Colonic mucosa (tissue), 4 donors: Measurements from ENCODE around the gene POU2F2. TPM values are rescaled to one million over a fixed set of nuclear protein-coding genes. Genes with fewer than 3 reads are reported as not detected.

ENCODE experiments used
- DNase-seq: peaks from one replicate; pipeline ENCODE4 v3.0.0-alpha.2; 2020
- H3K27ac ChIP-seq: fragments of 200-600 bp; one replicate; pipeline ENCODE4 v1.8.0; 2021
- H3K27me3 ChIP-seq: fragments of 200-600 bp; one replicate; pipeline ENCODE4 v1.8.0; 2021
- H3K36me3 ChIP-seq: fragments of 200-600 bp; one replicate; pipeline ENCODE4 v1.8.0; 2021
- H3K4me1 ChIP-seq: fragments of 200-600 bp; one replicate; pipeline ENCODE4 v1.8.0; 2021; ENCODE audit warnings: mild to moderate bottlenecking
- H3K4me3 ChIP-seq: fragments of 200-600 bp; one replicate; pipeline ENCODE4 v1.8.0; 2021
- H3K9ac ChIP-seq, 2 donors: one replicate each; pipeline ENCODE4 v1.7.0; 2013; ENCODE audit warnings: control low read depth in 2 of 2, low read depth in 2 of 2, low read length in 2 of 2
- H3K9me3 ChIP-seq: fragments of 200-600 bp; one replicate; pipeline ENCODE4 v1.8.0; 2021
- intact Hi-C: fragments of 100-400 bp; cut with DNase I; formaldehyde crosslinking; loops from one replicate; pipeline ENCODE4 v1.14.1; 2022
- total RNA-seq, 2 donors: library from RNA; stranded (reverse); fragmentation: NEBNext Ultra II Directional in 1 of 2; extraction: Animal tissue kit (Norgen Biotek cat#: 25700) in 1 of 2; gene quantifications; one replicate each; pipeline ENCODE4 v1.2.1, GENCODE V29; 2021
- TF ChIP-seq, protein P1 (sequence below): fragments of 200-600 bp; IDR thresholded peaks from one replicate; pipeline ENCODE4 v1.8.0; 2022; ENCODE audit warnings: antibody characterized with exemption, mild to moderate bottlenecking
- donor health status: healthy.
- donor health status: DM: no; HTN: no; CAD: no.
- donor health status: DM: no; HTN: no; CAD: no.

The POU2F2 gene
- total RNA-seq, 2 donors from 2014 or later: 2.1 to 4.0 TPM

DNA sequence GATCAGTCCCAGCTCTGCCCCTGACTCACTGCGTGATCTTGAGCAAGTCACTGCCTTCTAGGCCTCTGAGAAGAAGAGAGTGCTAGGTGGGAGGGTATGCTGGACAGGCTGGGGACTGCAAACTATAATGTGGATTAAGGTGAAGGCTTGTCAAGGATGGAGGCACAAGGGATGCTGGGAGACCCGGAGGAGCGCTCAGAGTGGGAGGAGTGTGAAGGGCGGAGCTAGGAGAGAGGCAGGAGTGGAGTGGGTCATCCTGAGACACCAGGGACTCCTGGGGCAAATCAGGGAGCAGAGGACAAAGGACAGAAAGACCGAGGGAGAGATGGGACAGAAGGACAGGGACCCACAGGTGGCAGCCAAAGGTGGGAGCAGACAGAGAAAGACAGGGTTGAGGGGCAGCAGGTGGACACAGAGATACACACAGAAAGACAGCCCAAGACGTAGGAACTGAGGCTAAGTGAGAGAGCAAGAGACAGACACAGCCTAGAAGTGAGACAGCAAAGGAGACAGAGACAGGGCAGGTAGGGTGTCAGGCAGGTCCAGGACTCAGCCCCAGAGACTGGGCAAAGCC lies 64.8 kb downstream of the POU2F2 start:
- Histone ChIP-seq H3K36me3 (no peaks in the 10 kb centered on the region), H3K27me3 (peaks cover 5% of the 10 kb centered on the region), H3K4me3 (no peak overlapping the region), H3K9ac (no peak overlapping the region), H3K9me3 (no peaks in the 10 kb centered on the region), H3K27ac (no peak overlapping the region), H3K4me1 (no peaks in the 10 kb centered on the region)
- TF ChIP-seq, protein P1, sequence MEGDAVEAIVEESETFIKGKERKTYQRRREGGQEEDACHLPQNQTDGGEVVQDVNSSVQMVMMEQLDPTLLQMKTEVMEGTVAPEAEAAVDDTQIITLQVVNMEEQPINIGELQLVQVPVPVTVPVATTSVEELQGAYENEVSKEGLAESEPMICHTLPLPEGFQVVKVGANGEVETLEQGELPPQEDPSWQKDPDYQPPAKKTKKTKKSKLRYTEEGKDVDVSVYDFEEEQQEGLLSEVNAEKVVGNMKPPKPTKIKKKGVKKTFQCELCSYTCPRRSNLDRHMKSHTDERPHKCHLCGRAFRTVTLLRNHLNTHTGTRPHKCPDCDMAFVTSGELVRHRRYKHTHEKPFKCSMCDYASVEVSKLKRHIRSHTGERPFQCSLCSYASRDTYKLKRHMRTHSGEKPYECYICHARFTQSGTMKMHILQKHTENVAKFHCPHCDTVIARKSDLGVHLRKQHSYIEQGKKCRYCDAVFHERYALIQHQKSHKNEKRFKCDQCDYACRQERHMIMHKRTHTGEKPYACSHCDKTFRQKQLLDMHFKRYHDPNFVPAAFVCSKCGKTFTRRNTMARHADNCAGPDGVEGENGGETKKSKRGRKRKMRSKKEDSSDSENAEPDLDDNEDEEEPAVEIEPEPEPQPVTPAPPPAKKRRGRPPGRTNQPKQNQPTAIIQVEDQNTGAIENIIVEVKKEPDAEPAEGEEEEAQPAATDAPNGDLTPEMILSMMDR: no peak
- no peak for DNase-seq
- intact Hi-C loops: no loop called here

- Histone ChIP-seq H3K27ac (no peak overlapping the region), H3K36me3 (no peaks in the 10 kb centered on the region), H3K27me3 (peaks cover 5% of the 10 kb centered on the region), H3K9ac (no peak overlapping the region), H3K4me3 (no peak overlapping the region), H3K4me1 (no peaks in the 10 kb centered on the region), H3K9me3 (no peaks in the 10 kb centered on the region)
- DNase-seq: no peak
- intact Hi-C loops: no loop called here
- TF ChIP-seq, protein P1: no peak
Observed at GRCh38 chr19:42066075-42066754, 66.0 kb downstream of the POU2F2 start.

- DNase-seq: no peak
- H3K27ac ChIP-seq: no peak overlapping the region
- peaks cover 5% of the 10 kb centered on the region for H3K27me3 ChIP-seq
- TF ChIP-seq, protein P1: no peak
- H3K9ac ChIP-seq: no peak overlapping the region
- no peaks in the 10 kb centered on the region for H3K9me3 ChIP-seq
- H3K36me3 ChIP-seq: no peaks in the 10 kb centered on the region
- H3K4me1 ChIP-seq: no peaks in the 10 kb centered on the region
- H3K4me3 ChIP-seq: no peak overlapping the region
- intact Hi-C loops: no loop called here
Observed at GRCh38 chr19:42065511-42065910, 66.7 kb downstream of the POU2F2 start.

DNA sequence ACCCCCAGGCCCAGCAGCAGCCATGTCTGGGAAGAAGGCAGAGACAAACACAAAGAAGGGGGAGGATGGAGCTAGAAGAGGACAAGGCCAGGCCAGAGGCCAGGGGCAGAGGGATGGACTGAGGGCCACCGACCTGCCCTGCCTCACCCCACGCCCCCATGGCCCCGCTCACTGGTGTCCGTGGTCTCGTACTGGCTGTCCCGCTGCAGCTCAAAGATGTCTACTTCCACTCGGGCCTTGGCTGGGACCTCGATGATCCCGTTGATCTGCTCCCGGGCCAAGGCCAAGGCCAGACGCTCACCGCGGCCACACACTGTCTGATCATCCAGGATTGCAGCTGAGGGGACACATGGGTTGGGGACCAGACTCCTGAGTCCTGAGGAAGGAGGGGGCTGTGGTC lies 67.2 kb downstream of the POU2F2 start:
- no peak for DNase-seq
- Histone ChIP-seq H3K27ac (no peak overlapping the region), H3K9ac (no peak overlapping the region), H3K4me1 (no peaks in the 10 kb centered on the region), H3K36me3 (no peaks in the 10 kb centered on the region), H3K9me3 (no peaks in the 10 kb centered on the region), H3K27me3 (peaks cover 5% of the 10 kb centered on the region), H3K4me3 (no peak overlapping the region)
- intact Hi-C loops: no loop called here
- TF ChIP-seq, protein P1: no peak

GRCh38 chr19:42064432-42064831 lies 67.8 kb downstream of the POU2F2 start:
- TF ChIP-seq, protein P1: no peak
- no peaks in the 10 kb centered on the region for H3K36me3 ChIP-seq

More at GRCh38 chr19:42064432-42064831, 67.8 kb downstream of the POU2F2 start:
- intact Hi-C loops: no loop called here
- no peak for DNase-seq
- Histone ChIP-seq H3K4me3 (no peak overlapping the region), H3K9ac (no peak overlapping the region), H3K27me3 (peaks cover 5% of the 10 kb centered on the region), H3K9me3 (no peaks in the 10 kb centered on the region), H3K27ac (no peak overlapping the region), H3K4me1 (no peaks in the 10 kb centered on the region)
